ENCODE results near the gene HUS1B. TPM values are rescaled to one million over a fixed set of nuclear protein-coding genes. Genes with fewer than 3 reads are reported as not detected.

The HUS1B gene
- total RNA-seq, 1 experiment from 2014 or later = 0.94 TPM

GRCh38 chr6:617456-618100, 39.3 kb downstream of the HUS1B start:
- Histone ChIP-seq H3K27me3 (ENCODE audit: insufficient read depth, low read depth) (no peaks in the 10 kb centered on the region), H3K9me2 (ENCODE audit: insufficient read depth) (no peaks in the 10 kb centered on the region), H3K36me3 (ENCODE audit: low read depth) (no peaks in the 10 kb centered on the region), H4K20me1 (ENCODE audit: insufficient read depth) (no peaks in the 10 kb centered on the region), H2AFZ (no peak overlapping the region), H3K27ac (no peak overlapping the region), H3F3A (ENCODE audit: insufficient read depth, low read depth) (no peaks in the 10 kb centered on the region), H3K4me1 (replicated peaks; ENCODE audit: insufficient read depth) (no peaks in the 10 kb centered on the region), H3K4me3 (no peak overlapping the region), H3K9me3 (ENCODE audit: insufficient read depth, low read depth) (no peaks in the 10 kb centered on the region), H3K4me2 (no peak overlapping the region), H3K79me2 (ENCODE audit: low read depth) (no peaks in the 10 kb centered on the region)
- intact Hi-C loops (cut with micrococcal nuclease; ENCODE audit: unreplicated experiment) = loop anchor here (2.0 to 10.0 kb wide), 3 partner anchors 107 to 780 kb away; no protein-coding TSS in a partner anchor
- no TSS peak for BruUV-seq (replicated peaks)
- ChIA-PET CTCF (interaction anchor here (0.7 kb wide), 1 partner anchor 46 kb away, joined by 5 read pairs; no protein-coding TSS in a partner anchor), POLR2A (ENCODE audit: unreplicated experiment) (no interaction called here)
- peak in 1 of 2 experiments; percentile 52 for DNase-seq
- no peak for TF ChIP-seq EZH2 (IDR thresholded peaks at IDR 0.05; ENCODE audit: low read depth)
- TF ChIP-seq CTCF (conservative IDR thresholded peaks at IDR 0.05) = no peak

- TF ChIP-seq EZH2 (IDR thresholded peaks at IDR 0.05; ENCODE audit: low read depth) (no peak), CTCF (conservative IDR thresholded peaks at IDR 0.05) (no peak)
- Histone ChIP-seq H3K9me2 (ENCODE audit: insufficient read depth) (no peaks in the 10 kb centered on the region), H4K20me1 (ENCODE audit: insufficient read depth) (no peaks in the 10 kb centered on the region), H3K4me2 (no peak overlapping the region), H3K4me1 (replicated peaks; ENCODE audit: insufficient read depth) (no peaks in the 10 kb centered on the region), H3K9me3 (ENCODE audit: insufficient read depth, low read depth) (no peaks in the 10 kb centered on the region), H3K4me3 (no peak overlapping the region), H3F3A (ENCODE audit: insufficient read depth, low read depth) (no peaks in the 10 kb centered on the region), H2AFZ (no peak overlapping the region), H3K79me2 (ENCODE audit: low read depth) (no peaks in the 10 kb centered on the region), H3K36me3 (ENCODE audit: low read depth) (no peaks in the 10 kb centered on the region), H3K27me3 (ENCODE audit: insufficient read depth, low read depth) (no peaks in the 10 kb centered on the region), H3K27ac (no peak overlapping the region)
- no TSS peak for BruUV-seq (replicated peaks)
- ChIA-PET POLR2A (ENCODE audit: unreplicated experiment) (interaction anchor here (0.6 kb wide), 1 partner anchor 38 kb away, joined by 4 read pairs; no protein-coding TSS in a partner anchor), CTCF (no interaction called here)
- no peak for DNase-seq
- intact Hi-C loops (cut with micrococcal nuclease; ENCODE audit: unreplicated experiment) = loop anchor here (10.0 kb wide), 1 partner anchor 111 kb away; no protein-coding TSS in a partner anchor
Measured at GRCh38 chr6:613981-614380, 42.9 kb downstream of the HUS1B start.

GRCh38 chr6:611928-612327, 45.0 kb downstream of the HUS1B start:
- CTCF ChIA-PET = no interaction called here
- Histone ChIP-seq H3K9me3 (ENCODE audit: insufficient read depth, low read depth) (no peaks in the 10 kb centered on the region), H2AFZ (no peak overlapping the region), H4K20me1 (ENCODE audit: insufficient read depth) (no peaks in the 10 kb centered on the region), H3K4me3 (no peak overlapping the region), H3K79me2 (ENCODE audit: low read depth) (no peaks in the 10 kb centered on the region), H3F3A (ENCODE audit: insufficient read depth, low read depth) (no peaks in the 10 kb centered on the region), H3K4me1 (replicated peaks; ENCODE audit: insufficient read depth) (no peaks in the 10 kb centered on the region), H3K27ac (no peak overlapping the region), H3K27me3 (ENCODE audit: insufficient read depth, low read depth) (no peaks in the 10 kb centered on the region), H3K9me2 (ENCODE audit: insufficient read depth) (no peaks in the 10 kb centered on the region), H3K36me3 (ENCODE audit: low read depth) (no peaks in the 10 kb centered on the region), H3K4me2 (no peak overlapping the region)
- POLR2A ChIA-PET (ENCODE audit: unreplicated experiment) = no interaction called here
- TF ChIP-seq EZH2 (IDR thresholded peaks at IDR 0.05; ENCODE audit: low read depth) = no peak
- no peak for TF ChIP-seq CTCF (conservative IDR thresholded peaks at IDR 0.05)
- intact Hi-C loops (cut with micrococcal nuclease; ENCODE audit: unreplicated experiment) = loop anchor here (10.0 kb wide), 1 partner anchor 113 kb away; no protein-coding TSS in a partner anchor
- BruUV-seq (replicated peaks) = no TSS peak
- DNase-seq = no peak
